HepG2 (cell line): Measurements from ENCODE around the gene EMID1. TPM values are rescaled to one million over a fixed set of nuclear protein-coding genes. Genes with fewer than 3 reads are reported as not detected.

Source experiments
- ATAC-seq: fragments of 200-7000 bp; cut with Tn5 transposase; 3 replicates; pipeline ENCODE4 v1.9.1; 2020; ENCODE audit warnings: mild to moderate bottlenecking, moderate library complexity
- BruUV-seq: library from RNA; stranded (reverse); fragments of 400-500 nt; replicated peaks from 2 replicates; lab custom pipeline; 2021; lab: Mats Ljungman, UMichigan
- CTCF ChIA-PET: fragments of 300-600 bp; formaldehyde crosslinking; extraction: SDS; loops from one replicate; lab custom pipeline; 2021; ENCODE audit warnings: low total read pairs, inconsistent platforms, low intra/inter-chr PET ratio; lab: Yijun Ruan, JAX
- POLR2A ChIA-PET: fragments of 350-600 bp; sonication (Branson Sonifier 250); formaldehyde crosslinking; loops from one replicate; lab custom pipeline; 2020; ENCODE audit warnings: antibody characterized with exemption, inconsistent platforms; lab: Yijun Ruan, JAX
- DNase-seq: peaks from one replicate; pipeline ENCODE4 v3.0.0-alpha.2; 2015; ENCODE audit warnings: low spot score
- FAIRE-seq: peaks from 3 replicates; lab custom pipeline; 2011; peaks lifted over from hg19 to GRCh38; lab: Jason Lieb, UNC
- H2AFZ ChIP-seq: one replicate; pipeline ENCODE4 v1.6.1; 2011; ENCODE audit warnings: low read length, inconsistent platforms
- H3K27ac ChIP-seq: fragments of 300-600 bp; 3 replicates; pipeline ENCODE4 v1.8.0; 2011; ENCODE audit warnings: mixed run types, mild to moderate bottlenecking, mixed read lengths, low read length, inconsistent platforms; ENCODE audit not compliant: insufficient read depth; ENCODE audit errors: extremely low read length
- H3K27me3 ChIP-seq, 2 experiments: fragments of 200-600 bp in 1 of 2; 2 replicates in 1 of 2; 3 replicates in 1 of 2; pipeline versions ENCODE4 v1.6.0 to v1.8.0; 2011; ENCODE audit warnings: low read length in 2 of 2, mild to moderate bottlenecking in 2 of 2, moderate library complexity in 2 of 2, inconsistent platforms in 1 of 2; ENCODE audit not compliant: insufficient read depth in 2 of 2, control insufficient read depth in 1 of 2
- H3K36me3 ChIP-seq, 2 experiments: fragments of 200-600 bp in 1 of 2; replicated peaks in 1 of 2; 2 replicates in 1 of 2; 3 replicates in 1 of 2; pipeline versions ENCODE4 v1.5.1 to v1.8.0; 2011; ENCODE audit warnings: low read length in 2 of 2, inconsistent platforms in 1 of 2; ENCODE audit not compliant: insufficient read depth in 2 of 2, control insufficient read depth in 1 of 2
- H3K4me1 ChIP-seq: 2 replicates; pipeline ENCODE4 v1.5.1; 2012; ENCODE audit warnings: low read length, inconsistent platforms; ENCODE audit not compliant: insufficient read depth
- H3K4me2 ChIP-seq: 2 replicates; pipeline ENCODE4 v1.6.0; 2011; ENCODE audit warnings: low read depth, low read length, inconsistent platforms
- H3K4me3 ChIP-seq, 3 experiments: fragments of 200-600 bp in 1 of 3; sonication (generic), shearing (Covaris generic) in 1 of 3; replicated peaks in 1 of 3; 2 replicates each; pipeline ENCODE4 v1.5.1; 2011 to 2016; ENCODE audit warnings: low read length in 3 of 3, inconsistent platforms in 2 of 3, low read depth in 2 of 3, mild to moderate bottlenecking in 2 of 3, control low read depth in 1 of 3, mixed read lengths in 1 of 3; ENCODE audit not compliant: insufficient read depth in 1 of 3
- H3K79me2 ChIP-seq: one replicate; pipeline ENCODE4 v1.6.1; 2011; ENCODE audit warnings: low read length, inconsistent platforms; ENCODE audit not compliant: insufficient read depth
- H3K9ac ChIP-seq: 2 replicates; pipeline ENCODE4 v1.6.0; 2011; ENCODE audit warnings: mild to moderate bottlenecking, low read depth, low read length, inconsistent platforms; ENCODE audit not compliant: insufficient read depth
- H3K9me3 ChIP-seq: 2 replicates; pipeline ENCODE4 v1.5.1; 2012; ENCODE audit warnings: mild to moderate bottlenecking, low read length
- H4K20me1 ChIP-seq: 2 replicates; pipeline ENCODE4 v1.6.0; 2011; ENCODE audit warnings: inconsistent platforms, mild to moderate bottlenecking, low read length, moderate library complexity; ENCODE audit not compliant: insufficient read depth
- ARNT2 ChIP-seq: sonication (generic); formaldehyde crosslinking; IDR thresholded peaks from 2 replicates; pipeline ENCODE4 v1.8.0; 2022; ENCODE audit warnings: mild to moderate bottlenecking, low read depth, missing genetic modification reagents, moderate library complexity
- RBFOX2 ChIP-seq: fragments of 200-400 bp; formaldehyde crosslinking; IDR thresholded peaks from 2 replicates; pipeline ENCODE4 v1.6.1; 2017; ENCODE audit warnings: low read depth, mild to moderate bottlenecking, low read length
- RBM22 ChIP-seq: fragments of 200-400 bp; formaldehyde crosslinking; optimal IDR thresholded peaks from 2 replicates; pipeline ENCODE3; 2017; ENCODE audit warnings: mild to moderate bottlenecking, low read length, moderate library complexity
- TBX3 ChIP-seq: fragments of 450-650 bp; IDR thresholded peaks from 2 replicates; pipeline ENCODE4 v1.6.1; 2017; ENCODE audit warnings: antibody characterized with exemption, mild to moderate bottlenecking, inconsistent platforms, borderline replicate concordance
- TMF1 ChIP-seq: sonication (generic); formaldehyde crosslinking; IDR thresholded peaks from 2 replicates; pipeline ENCODE4 v1.8.1; 2022; ENCODE audit warnings: low read depth, missing genetic modification reagents
- ZIK1 ChIP-seq: sonication (generic); formaldehyde crosslinking; IDR thresholded peaks from 2 replicates; pipeline ENCODE4 v1.5.0; 2020; ENCODE audit warnings: mild to moderate bottlenecking, low read depth, missing genetic modification reagents, borderline replicate concordance
- ZNF382 ChIP-seq: sonication (generic); formaldehyde crosslinking; IDR thresholded peaks from 2 replicates; pipeline ENCODE4 v1.5.0; 2020; ENCODE audit warnings: missing genetic modification reagents, mild to moderate bottlenecking, borderline replicate concordance
- WGBS: methylation state at CpG from one replicate; pipeline ENCODE4 v1.1.6; 2017; ENCODE audit warnings: low lambda C conversion rate; 5-methylcytosine and 5-hydroxymethylcytosine counted together
- in situ Hi-C: cut with HindIII; loops from 2 replicates; pipeline ENCODE4 v1.10.0; 2017; ENCODE audit warnings: low pct_unique_long_range_greater_than_20kb; ENCODE audit not compliant: extremely low pct_ligation_motif_present
- intact Hi-C: fragments of 100-400 bp; cut with micrococcal nuclease; formaldehyde crosslinking; loops from one replicate; pipeline ENCODE4 v1.10.0; 2022; ENCODE audit not compliant: unreplicated experiment
- polyA plus RNA-seq, 8 experiments: library from polyadenylated mRNA; depleted of rRNA in 3 of 8; stranded (reverse) in 7 of 8; unstranded in 1 of 8; fragments of >200 nt; fragmentation: Illumina TruSeq in 4 of 8; extraction: Trizol in 4 of 8; gene quantifications; 2 replicates each; pipeline versions ENCODE4 v1.2.1 to v1.2.3, GENCODE V29; 2011 to 2016; ENCODE audit warnings: low read depth in 4 of 8, missing spikeins in 1 of 8, mixed read lengths in 1 of 8; ENCODE audit not compliant: insufficient read depth in 1 of 8
- total RNA-seq, 5 experiments: library from RNA; depleted of rRNA; stranded (reverse); fragments of >200 nt; fragmentation: Illumina TruSeq; extraction: Trizol; gene quantifications; 2 replicates each; pipeline ENCODE4 v1.2.3, GENCODE V29; 2016; ENCODE audit warnings: low read depth in 1 of 5

EMID1 gene
- total and polyA plus RNA-seq, 2 of the 13 experiments (the other 11 are each of a cell fraction or from before 2014, with no cell fraction given): 0.45 to 0.82 TPM

- no peaks in the 10 kb centered on the region for H3K4me1 ChIP-seq
- intact Hi-C loops (no loop called here), in situ Hi-C loops (no loop called here)
- H3K27ac ChIP-seq: no peak overlapping the region
- no peak for DNase-seq
- H3K4me2 ChIP-seq: no peak overlapping the region
- peaks cover 42 to 89% of the 10 kb centered on the region in 2 experiments for H3K36me3 ChIP-seq
- peaks cover 13% of the 10 kb centered on the region for H4K20me1 ChIP-seq
- no peaks in the 10 kb centered on the region for H3K9me3 ChIP-seq
- CTCF ChIA-PET: no interaction called here
- POLR2A ChIA-PET: no interaction called here
- no peak for FAIRE-seq
- H3K79me2 ChIP-seq: peaks cover 14% of the 10 kb centered on the region
- BruUV-seq: no TSS peak
- TF ChIP-seq ARNT2 (CRISPR knock-in tag) (no peak), RBFOX2 (0 out of 2 replicates have a peak, but pooled peaks have one; percentile 15)
- no peak overlapping the region for H3K4me3 ChIP-seq
- H3K27me3 ChIP-seq: no peaks in the 10 kb centered on the region
- H2AFZ ChIP-seq: no peak overlapping the region
- no peak overlapping the region for H3K9ac ChIP-seq
- ATAC-seq: no peak
- WGBS: 94% methylated on average over 2 of the region's 2 CpGs
Observed at GRCh38 chr22:29288837-29289236, 83.1 kb downstream of the EMID1 start.

GRCh38 chr22:29290061-29290460, 84.4 kb downstream of the EMID1 start:
- no TSS peak for BruUV-seq
- Histone ChIP-seq H3K4me3 (no peak overlapping the region), H3K9me3 (no peaks in the 10 kb centered on the region), H3K9ac (no peak overlapping the region), H3K4me2 (no peak overlapping the region), H2AFZ (no peak overlapping the region), H4K20me1 (peaks cover 10% of the 10 kb centered on the region), H3K4me1 (no peaks in the 10 kb centered on the region), H3K27me3 (no peaks in the 10 kb centered on the region), H3K79me2 (peaks cover 8% of the 10 kb centered on the region), H3K27ac (no peak overlapping the region), H3K36me3 (peaks cover 37 to 90% of the 10 kb centered on the region in 2 experiments)
- no peak for FAIRE-seq
- TF ChIP-seq TMF1: no peak
- TF ChIP-seq ZIK1: no peak
- TF ChIP-seq ZNF382 (CRISPR knock-in tag): no peak
- TF ChIP-seq TBX3: no peak
- peak; percentile 58 for TF ChIP-seq RBM22
- ChIA-PET POLR2A (no interaction called here), CTCF (no interaction called here)
- intact Hi-C loops: no loop called here
- in situ Hi-C loops: no loop called here
- no peak for ATAC-seq
- DNase-seq: no peak
- 97% methylated on average over 5 of the region's 5 CpGs for WGBS
